SJSA1 (cell line): Measurements from ENCODE around the gene KBTBD8. TPM values are rescaled to one million over a fixed set of nuclear protein-coding genes. Genes with fewer than 3 reads are reported as not detected.

Experiments
- DNase-seq, 2 experiments: peaks; one replicate each; pipeline ENCODE4 v3.0.0-alpha.2; 2015 to 2020; ENCODE audit warnings: low spot score in 2 of 2, low read depth in 1 of 2
- H3K27ac ChIP-seq: fragments of 250-450 bp; sonication (Bioruptor Pico); 2 replicates; pipeline ENCODE4 v1.5.1; 2020; ENCODE audit warnings: mild to moderate bottlenecking, moderate library complexity
- H3K27me3 ChIP-seq: fragments of 250-450 bp; sonication (Bioruptor Pico); replicated peaks from 2 replicates; pipeline ENCODE4 v1.5.1; 2020; ENCODE audit warnings: mild to moderate bottlenecking, moderate library complexity
- H3K36me3 ChIP-seq: fragments of 250-450 bp; sonication (Bioruptor Pico); 2 replicates; pipeline ENCODE4 v1.5.1; 2020; ENCODE audit warnings: mild to moderate bottlenecking
- H3K4me1 ChIP-seq: fragments of 250-450 bp; sonication (Bioruptor Pico); replicated peaks from 2 replicates; pipeline ENCODE4 v1.6.1; 2021; ENCODE audit warnings: mild to moderate bottlenecking
- H3K4me3 ChIP-seq: fragments of 250-450 bp; sonication (Bioruptor Pico); 2 replicates; pipeline ENCODE4 v1.5.1; 2020; ENCODE audit warnings: mild to moderate bottlenecking
- H3K9me3 ChIP-seq: fragments of 250-450 bp; sonication (Bioruptor Pico); replicated peaks from 2 replicates; pipeline ENCODE4 v1.5.1; 2020; ENCODE audit warnings: mild to moderate bottlenecking
- total RNA-seq: library from RNA; depleted of rRNA; stranded (reverse); fragments of >200 nt; shearing (Covaris generic); gene quantifications from 2 replicates; pipeline ENCODE4 v1.2.3, GENCODE V29; 2014; rRNA removed

KBTBD8 gene, protein sequence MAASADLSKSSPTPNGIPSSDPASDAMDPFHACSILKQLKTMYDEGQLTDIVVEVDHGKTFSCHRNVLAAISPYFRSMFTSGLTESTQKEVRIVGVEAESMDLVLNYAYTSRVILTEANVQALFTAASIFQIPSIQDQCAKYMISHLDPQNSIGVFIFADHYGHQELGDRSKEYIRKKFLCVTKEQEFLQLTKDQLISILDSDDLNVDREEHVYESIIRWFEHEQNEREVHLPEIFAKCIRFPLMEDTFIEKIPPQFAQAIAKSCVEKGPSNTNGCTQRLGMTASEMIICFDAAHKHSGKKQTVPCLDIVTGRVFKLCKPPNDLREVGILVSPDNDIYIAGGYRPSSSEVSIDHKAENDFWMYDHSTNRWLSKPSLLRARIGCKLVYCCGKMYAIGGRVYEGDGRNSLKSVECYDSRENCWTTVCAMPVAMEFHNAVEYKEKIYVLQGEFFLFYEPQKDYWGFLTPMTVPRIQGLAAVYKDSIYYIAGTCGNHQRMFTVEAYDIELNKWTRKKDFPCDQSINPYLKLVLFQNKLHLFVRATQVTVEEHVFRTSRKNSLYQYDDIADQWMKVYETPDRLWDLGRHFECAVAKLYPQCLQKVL
- total RNA-seq: 1.5 and 3.9 TPM in 2 replicates

DNA sequence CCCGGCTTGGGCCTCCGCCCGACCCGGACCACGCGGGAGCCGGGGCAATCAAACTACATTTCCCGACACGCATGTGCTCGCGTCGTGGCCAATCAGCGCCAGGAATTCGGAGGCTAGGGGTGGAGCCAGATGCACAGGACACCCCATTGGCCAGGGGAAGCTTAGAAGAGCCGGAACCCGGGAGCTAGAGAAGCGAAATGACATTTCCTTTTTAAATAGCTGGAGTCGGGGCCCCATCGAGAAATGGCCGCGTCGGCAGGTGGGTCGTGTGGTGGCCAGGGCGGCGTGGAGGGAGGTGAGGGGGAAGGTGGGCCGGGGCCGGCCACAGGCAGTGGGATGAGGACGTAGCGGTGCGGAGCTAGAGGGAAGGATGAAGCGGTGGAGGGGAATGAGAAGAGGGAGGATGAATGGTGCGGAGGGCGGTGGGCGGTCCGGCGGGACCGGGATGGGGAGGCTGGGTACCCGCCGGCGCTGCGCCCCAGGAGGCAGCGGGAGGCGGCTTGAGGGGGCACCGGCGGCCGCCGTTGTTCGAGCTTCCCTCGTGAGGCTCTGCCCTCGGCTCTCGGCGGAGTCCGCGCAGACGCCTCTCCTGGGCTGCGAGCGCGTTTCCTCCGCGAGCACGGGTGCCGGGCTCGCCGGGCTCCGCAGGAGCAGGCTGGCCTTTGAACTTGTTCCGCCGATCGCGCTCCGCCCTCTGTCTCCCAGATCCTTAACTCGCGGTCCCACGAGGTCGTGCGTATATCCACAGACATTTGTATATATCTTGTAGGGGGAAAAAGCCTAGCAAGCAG is at the start of gene KBTBD8:
KBTBD8 (plus strand) TSS at position 195 of the 791 bp plus-strand sequence; CDS start at position 244, 49 bp downstream.
- no peaks in the 10 kb centered on the region for H3K9me3 ChIP-seq
- H3K4me3 ChIP-seq: peak within 1 kb of the TSS; percentile 66
- peak; percentile 94 to 96 for DNase-seq
- no peaks in the 10 kb centered on the region; the same call in 1 of the 2 replicates for H3K36me3 ChIP-seq
- H3K4me1 ChIP-seq: peaks cover 10% of the 10 kb centered on the region
- no peaks in the 10 kb centered on the region for H3K27me3 ChIP-seq
- no peak within 1 kb of the TSS for H3K27ac ChIP-seq

DNA sequence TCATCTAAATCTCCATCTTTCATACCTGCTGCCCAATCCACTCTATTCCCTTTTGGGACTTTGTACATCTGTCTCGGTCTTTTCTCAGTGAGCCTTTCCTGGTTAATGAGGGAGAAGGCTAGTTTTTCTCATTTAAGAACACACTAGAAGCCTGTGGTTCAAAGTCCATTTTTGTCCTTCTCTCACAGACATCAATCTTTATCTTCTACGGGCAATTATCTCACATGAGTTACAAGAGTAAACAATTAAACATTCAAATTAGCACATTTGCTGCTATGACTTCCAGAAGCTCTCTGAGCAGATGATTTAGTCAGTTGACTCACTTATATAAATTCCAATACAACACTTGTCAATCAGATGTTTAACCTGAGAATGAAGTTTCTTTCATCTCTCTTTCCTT is 49.3 kb upstream of the KBTBD8 start:
- no peak for DNase-seq
- Histone ChIP-seq H3K9me3 (no peaks in the 10 kb centered on the region), H3K36me3 (no peaks in the 10 kb centered on the region), H3K4me1 (no peaks in the 10 kb centered on the region), H3K27me3 (0 out of 2 replicates have a peak, but pooled peaks cover 3% of the 10 kb centered on the region), H3K27ac (no peak overlapping the region), H3K4me3 (no peak overlapping the region)

DNA sequence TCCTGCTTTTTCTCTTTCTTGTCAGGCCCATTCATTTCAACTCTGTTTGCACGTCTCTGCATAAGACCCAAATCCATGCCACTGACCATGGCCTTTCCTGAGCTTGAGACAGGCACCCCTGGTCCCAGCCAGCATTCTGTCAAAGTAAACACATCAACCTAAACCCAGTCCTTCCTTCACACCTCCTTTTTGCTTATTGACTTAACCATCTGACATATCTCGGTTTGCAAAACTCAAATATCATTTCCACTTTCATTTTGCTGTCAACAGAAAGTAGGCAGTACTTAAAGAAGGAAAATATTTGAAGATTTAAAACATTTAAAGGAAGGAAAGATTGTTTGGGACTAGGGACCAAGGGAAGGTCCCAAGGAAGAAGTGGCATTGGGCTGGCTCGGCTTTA is 48.2 kb upstream of the KBTBD8 start:
- H3K9me3 ChIP-seq: no peaks in the 10 kb centered on the region
- no peak overlapping the region for H3K27ac ChIP-seq
- no peak for DNase-seq
- no peaks in the 10 kb centered on the region for H3K36me3 ChIP-seq
- no peaks in the 10 kb centered on the region for H3K4me1 ChIP-seq
- H3K4me3 ChIP-seq: no peak overlapping the region
- 0 out of 2 replicates have a peak, but pooled peaks cover 6% of the 10 kb centered on the region for H3K27me3 ChIP-seq

GRCh38 chr3:66952357-66952756 is 45.8 kb upstream of the KBTBD8 start:
- Histone ChIP-seq H3K9me3 (no peaks in the 10 kb centered on the region), H3K27me3 (0 out of 2 replicates have a peak, but pooled peaks cover 10% of the 10 kb centered on the region), H3K36me3 (no peaks in the 10 kb centered on the region), H3K4me3 (no peak overlapping the region), H3K4me1 (no peaks in the 10 kb centered on the region), H3K27ac (no peak overlapping the region)
- no peak for DNase-seq

- Histone ChIP-seq H3K36me3 (no peaks in the 10 kb centered on the region), H3K4me3 (no peak overlapping the region), H3K27ac (no peak overlapping the region), H3K27me3 (0 out of 2 replicates have a peak, but pooled peaks cover 10% of the 10 kb centered on the region), H3K4me1 (no peaks in the 10 kb centered on the region), H3K9me3 (no peaks in the 10 kb centered on the region)
- DNase-seq: no peak
Observed at GRCh38 chr3:66953934-66954445, 44.1 kb upstream of the KBTBD8 start.

GRCh38 chr3:66956742-66957141 is 41.4 kb upstream of the KBTBD8 start:
- Histone ChIP-seq H3K27me3 (0 out of 2 replicates have a peak, but pooled peaks cover 10% of the 10 kb centered on the region), H3K9me3 (no peaks in the 10 kb centered on the region), H3K4me3 (no peak overlapping the region), H3K27ac (no peak overlapping the region), H3K36me3 (no peaks in the 10 kb centered on the region), H3K4me1 (no peaks in the 10 kb centered on the region)
- no peak for DNase-seq

DNA sequence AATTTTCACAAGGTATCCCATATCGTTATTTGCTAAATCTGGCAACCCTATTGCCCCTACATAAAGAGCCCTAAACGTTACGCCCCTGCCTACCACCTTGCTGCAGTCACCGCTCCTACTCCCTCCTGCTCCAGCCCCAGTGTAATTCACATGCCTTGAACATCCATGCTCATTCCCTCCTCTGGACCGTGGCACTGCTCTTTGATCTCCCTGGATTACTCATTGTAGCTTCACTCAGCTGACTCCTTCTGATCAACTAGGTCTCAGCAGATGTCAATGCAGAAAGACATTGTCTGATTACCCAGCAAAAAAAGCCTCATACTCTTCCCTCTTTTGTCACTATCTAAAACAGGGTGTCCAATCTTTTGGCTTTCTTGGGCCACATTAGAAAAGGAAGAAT is 40.7 kb upstream of the KBTBD8 start:
- no peak overlapping the region for H3K27ac ChIP-seq
- H3K4me1 ChIP-seq: no peaks in the 10 kb centered on the region
- H3K4me3 ChIP-seq: no peak overlapping the region
- no peak for DNase-seq
- 0 out of 2 replicates have a peak, but pooled peaks cover 10% of the 10 kb centered on the region for H3K27me3 ChIP-seq
- H3K9me3 ChIP-seq: no peaks in the 10 kb centered on the region
- no peaks in the 10 kb centered on the region for H3K36me3 ChIP-seq

GRCh38 chr3:66958067-66958466 is 40.0 kb upstream of the KBTBD8 start:
- no peak for DNase-seq
- no peaks in the 10 kb centered on the region for H3K36me3 ChIP-seq
- H3K4me1 ChIP-seq: no peaks in the 10 kb centered on the region
- 0 out of 2 replicates have a peak, but pooled peaks cover 10% of the 10 kb centered on the region for H3K27me3 ChIP-seq
- no peak overlapping the region for H3K27ac ChIP-seq
- no peaks in the 10 kb centered on the region for H3K9me3 ChIP-seq
- no peak overlapping the region for H3K4me3 ChIP-seq

DNA sequence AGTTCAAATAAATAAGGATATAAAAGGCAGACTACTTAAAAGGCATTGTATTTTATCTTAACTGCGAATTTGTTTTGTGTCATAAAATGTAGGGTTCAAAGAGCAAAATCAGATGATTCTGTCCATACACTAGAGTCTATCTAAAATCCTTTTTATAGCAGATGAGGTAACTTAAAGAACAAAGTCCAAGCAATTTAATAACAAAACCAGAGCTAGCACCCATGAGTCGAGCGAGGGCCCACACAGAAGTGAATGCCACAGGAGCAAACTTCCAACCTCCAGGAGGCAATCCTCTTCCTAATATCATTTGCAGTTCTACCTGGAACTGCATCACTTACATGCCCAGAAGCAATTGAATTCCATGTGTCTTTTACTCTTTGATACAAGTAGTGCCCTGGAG is 35.4 kb upstream of the KBTBD8 start:
- no peak overlapping the region for H3K4me3 ChIP-seq

DNA sequence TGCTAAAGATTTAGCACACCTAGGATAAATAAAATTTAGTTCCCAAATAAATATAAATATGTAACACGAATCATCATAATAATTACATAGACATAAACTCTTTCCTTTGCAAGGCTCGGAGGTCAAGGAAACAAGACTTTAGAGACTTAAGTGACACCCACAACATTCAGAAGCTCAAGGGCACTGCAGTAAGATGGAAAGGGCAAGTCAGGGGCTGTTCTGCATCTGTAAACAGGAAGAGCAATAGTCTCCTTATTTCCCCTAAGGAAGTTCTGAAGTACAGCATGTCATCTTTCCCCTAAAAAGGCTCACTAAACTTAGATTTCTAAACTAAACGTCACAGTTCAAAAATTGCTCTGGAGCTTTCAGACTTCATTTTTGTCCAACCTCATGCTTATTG is 26.9 kb upstream of the KBTBD8 start:
- Histone ChIP-seq H3K27ac (no peak overlapping the region), H3K4me1 (peaks cover 4% of the 10 kb centered on the region; the same call in 1 of the 2 replicates), H3K4me3 (no peak overlapping the region), H3K36me3 (no peaks in the 10 kb centered on the region), H3K27me3 (peaks cover 4% of the 10 kb centered on the region; the same call in 1 of the 2 replicates), H3K9me3 (no peaks in the 10 kb centered on the region)
- DNase-seq: no peak

More for the DNA sequence above, 35.4 kb upstream of the KBTBD8 start:
- no peaks in the 10 kb centered on the region for H3K9me3 ChIP-seq
- H3K4me1 ChIP-seq: no peaks in the 10 kb centered on the region
- no peak for DNase-seq
- no peak overlapping the region for H3K27ac ChIP-seq
- H3K27me3 ChIP-seq: 0 out of 2 replicates have a peak, but pooled peaks cover 2% of the 10 kb centered on the region
- H3K36me3 ChIP-seq: no peaks in the 10 kb centered on the region

DNA sequence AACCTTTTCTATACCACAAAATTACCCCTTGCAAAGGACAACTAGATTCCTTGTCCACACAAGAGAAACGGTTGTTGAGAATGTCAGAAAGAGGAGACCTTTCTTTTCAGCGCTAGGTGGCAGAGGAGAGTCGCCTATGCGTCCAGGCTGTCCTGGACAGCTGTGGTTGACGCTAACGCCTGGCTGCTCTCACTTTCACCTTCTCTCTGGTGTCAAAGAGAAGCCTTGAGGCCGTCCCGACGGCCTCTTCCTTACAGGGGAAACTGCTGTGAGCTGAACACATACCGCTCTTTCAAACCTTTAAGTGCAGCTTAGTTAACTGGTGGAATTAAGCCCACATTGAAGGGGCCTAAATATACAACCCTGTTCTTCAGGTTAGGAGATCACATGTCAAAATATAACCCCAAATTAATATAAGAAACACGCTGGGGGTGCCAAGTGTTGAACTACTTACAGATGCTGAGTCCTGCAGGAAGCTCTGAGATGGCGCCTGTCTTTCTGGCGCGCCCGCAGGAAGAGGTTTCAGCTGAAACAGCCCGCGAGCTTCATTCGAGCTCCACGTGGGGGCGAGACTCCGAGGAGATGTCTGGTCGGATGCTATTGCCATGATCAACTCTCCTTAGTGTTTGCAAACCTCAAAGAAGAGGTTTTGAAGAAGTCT is 26.1 kb upstream of the KBTBD8 start:
- H3K4me1 ChIP-seq: peaks cover 4% of the 10 kb centered on the region; the same call in 1 of the 2 replicates
- no peak overlapping the region for H3K27ac ChIP-seq
- peaks cover 4% of the 10 kb centered on the region; the same call in 1 of the 2 replicates for H3K27me3 ChIP-seq
- H3K9me3 ChIP-seq: no peaks in the 10 kb centered on the region
- H3K4me3 ChIP-seq: 0 out of 2 replicates have a peak overlapping the region, but pooled peaks have one; percentile 9
- peak; percentile 36 to 57 for DNase-seq
- H3K36me3 ChIP-seq: no peaks in the 10 kb centered on the region

DNA sequence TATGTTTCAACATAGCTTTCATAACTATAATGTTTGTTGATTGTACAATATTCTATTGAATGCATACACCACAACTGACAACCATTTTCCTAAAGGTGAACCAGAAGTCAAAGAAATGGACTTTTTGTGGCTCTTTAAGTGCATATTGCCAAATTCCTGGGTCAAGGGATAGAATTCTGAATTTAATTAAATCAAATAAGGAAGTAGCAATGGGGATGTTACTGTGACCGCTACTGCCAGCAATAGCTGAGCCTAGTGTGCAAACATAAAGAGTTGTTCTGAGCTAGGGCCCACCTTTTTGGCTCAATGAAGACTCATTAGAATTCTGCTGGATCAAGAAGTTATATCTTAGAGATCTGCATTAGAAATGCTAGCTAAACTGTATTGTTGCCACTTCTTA is 17.3 kb upstream of the KBTBD8 start:
- Histone ChIP-seq H3K4me1 (no peaks in the 10 kb centered on the region), H3K9me3 (no peaks in the 10 kb centered on the region), H3K4me3 (no peak overlapping the region), H3K27ac (no peak overlapping the region), H3K36me3 (no peaks in the 10 kb centered on the region), H3K27me3 (0 out of 2 replicates have a peak, but pooled peaks cover 3% of the 10 kb centered on the region)
- DNase-seq: no peak

DNA sequence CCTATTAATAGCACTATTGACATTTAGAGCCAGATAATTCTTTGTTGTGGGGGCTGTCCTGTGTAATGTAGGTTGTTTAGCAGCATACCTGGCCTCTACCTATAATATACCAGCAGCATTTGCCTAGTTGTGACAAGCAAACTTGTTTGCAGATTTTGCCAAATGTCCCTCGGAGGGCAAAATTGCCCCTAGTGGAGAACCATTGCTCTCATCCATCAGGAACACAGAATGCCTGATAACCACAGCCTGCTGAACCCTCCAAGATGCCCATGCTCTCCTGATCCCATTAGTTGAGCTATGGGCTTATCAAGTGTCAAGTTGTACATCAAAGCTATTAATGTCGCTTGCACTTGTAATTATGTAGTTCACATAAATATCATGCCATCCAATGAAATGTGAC is 15.0 kb upstream of the KBTBD8 start:
- no peak overlapping the region for H3K27ac ChIP-seq
- no peaks in the 10 kb centered on the region for H3K9me3 ChIP-seq
- no peak overlapping the region for H3K4me3 ChIP-seq
- H3K4me1 ChIP-seq: no peaks in the 10 kb centered on the region
- no peaks in the 10 kb centered on the region for H3K36me3 ChIP-seq
- DNase-seq: no peak
- H3K27me3 ChIP-seq: 0 out of 2 replicates have a peak, but pooled peaks cover 3% of the 10 kb centered on the region
